Measurements from ENCODE around the gene DPP6.
"Not testable (repeated sequence)": the region's sequence is repeated elsewhere in the genome, so short reads cannot be mapped to it uniquely, and the experiment has no call there.

Gene DPP6

GRCh38 chr7:154148791-154149516, 96.8 kb downstream of the DPP6 start:
- not testable (repeated sequence) for DNase-seq (ENCODE audit: low read depth in 2 of 2)

GRCh38 chr7:154150656-154151055, 98.5 kb downstream of the DPP6 start:
- not testable (repeated sequence) for DNase-seq (ENCODE audit: low read depth in 2 of 2)

- not testable (repeated sequence) for DNase-seq (ENCODE audit: low read depth in 2 of 2)
Observed at GRCh38 chr7:154151306-154151705, 99.1 kb downstream of the DPP6 start.

GRCh38 chr7:154155928-154156327, 103.7 kb downstream of the DPP6 start:
- not testable (repeated sequence) for DNase-seq (ENCODE audit: low read depth in 2 of 2)

GRCh38 chr7:154162921-154163320, 110.7 kb downstream of the DPP6 start:
- not testable (repeated sequence) for DNase-seq (ENCODE audit: low read depth in 2 of 2)

GRCh38 chr7:154163642-154164041, 111.4 kb downstream of the DPP6 start:
- DNase-seq (ENCODE audit: low read depth in 2 of 2): not testable (repeated sequence)

GRCh38 chr7:154167051-154167450, 114.9 kb downstream of the DPP6 start:
- no peak for DNase-seq (ENCODE audit: low read depth in 2 of 2)

- no peak for DNase-seq (ENCODE audit: low read depth in 2 of 2)
Observed at GRCh38 chr7:154167807-154168206, 115.6 kb downstream of the DPP6 start.

GRCh38 chr7:154171422-154171821, 119.2 kb downstream of the DPP6 start:
- DNase-seq (ENCODE audit: low read depth in 2 of 2): no peak

- no peak for DNase-seq (ENCODE audit: low read depth in 2 of 2)
Observed at GRCh38 chr7:154172236-154172635, 120.0 kb downstream of the DPP6 start.

GRCh38 chr7:154177584-154177983, 125.4 kb downstream of the DPP6 start:
- no peak for DNase-seq (ENCODE audit: low read depth in 2 of 2)

GRCh38 chr7:154178895-154179294, 126.7 kb downstream of the DPP6 start:
- no peak for DNase-seq (ENCODE audit: low read depth in 2 of 2)

GRCh38 chr7:154183482-154183881, 131.3 kb downstream of the DPP6 start:
- DNase-seq (ENCODE audit: low read depth in 2 of 2): no peak

GRCh38 chr7:154183946-154184345, 131.7 kb downstream of the DPP6 start:
- DNase-seq (ENCODE audit: low read depth in 2 of 2): no peak

- no peak for DNase-seq (ENCODE audit: low read depth in 2 of 2)
Observed at GRCh38 chr7:154186811-154187210, 134.6 kb downstream of the DPP6 start.

- no peak for DNase-seq (ENCODE audit: low read depth in 2 of 2)
Observed at GRCh38 chr7:154188330-154188729, 136.1 kb downstream of the DPP6 start.

- DNase-seq (ENCODE audit: low read depth in 2 of 2): no peak
Observed at GRCh38 chr7:154195266-154195665, 143.1 kb downstream of the DPP6 start.

GRCh38 chr7:154198481-154198880, 146.3 kb downstream of the DPP6 start:
- DNase-seq (ENCODE audit: low read depth in 2 of 2): no peak

GRCh38 chr7:154200241-154200640, 148.0 kb downstream of the DPP6 start:
- no peak for DNase-seq (ENCODE audit: low read depth in 2 of 2)

GRCh38 chr7:154202002-154202401, 149.8 kb downstream of the DPP6 start:
- no peak for DNase-seq (ENCODE audit: low read depth in 2 of 2)

GRCh38 chr7:154204046-154204445, 151.8 kb downstream of the DPP6 start:
- no peak for DNase-seq (ENCODE audit: low read depth in 2 of 2)

GRCh38 chr7:154212861-154213260, 160.7 kb downstream of the DPP6 start:
- no peak for DNase-seq (ENCODE audit: low read depth in 2 of 2)

- no peak for DNase-seq (ENCODE audit: low read depth in 2 of 2)
Observed at GRCh38 chr7:154217688-154218340, 165.6 kb downstream of the DPP6 start.
